GM21526 (cell line): ENCODE data around the gene INSR.

ENCODE experiments used
- ATAC-seq: cut with Tn5 transposase; IDR thresholded peaks from one replicate; pipeline ENCODE4 v1.9.1; 2021; ENCODE audit warnings: moderate library complexity; ENCODE audit not compliant: unreplicated experiment, low FRiP score

INSR gene

DNA sequence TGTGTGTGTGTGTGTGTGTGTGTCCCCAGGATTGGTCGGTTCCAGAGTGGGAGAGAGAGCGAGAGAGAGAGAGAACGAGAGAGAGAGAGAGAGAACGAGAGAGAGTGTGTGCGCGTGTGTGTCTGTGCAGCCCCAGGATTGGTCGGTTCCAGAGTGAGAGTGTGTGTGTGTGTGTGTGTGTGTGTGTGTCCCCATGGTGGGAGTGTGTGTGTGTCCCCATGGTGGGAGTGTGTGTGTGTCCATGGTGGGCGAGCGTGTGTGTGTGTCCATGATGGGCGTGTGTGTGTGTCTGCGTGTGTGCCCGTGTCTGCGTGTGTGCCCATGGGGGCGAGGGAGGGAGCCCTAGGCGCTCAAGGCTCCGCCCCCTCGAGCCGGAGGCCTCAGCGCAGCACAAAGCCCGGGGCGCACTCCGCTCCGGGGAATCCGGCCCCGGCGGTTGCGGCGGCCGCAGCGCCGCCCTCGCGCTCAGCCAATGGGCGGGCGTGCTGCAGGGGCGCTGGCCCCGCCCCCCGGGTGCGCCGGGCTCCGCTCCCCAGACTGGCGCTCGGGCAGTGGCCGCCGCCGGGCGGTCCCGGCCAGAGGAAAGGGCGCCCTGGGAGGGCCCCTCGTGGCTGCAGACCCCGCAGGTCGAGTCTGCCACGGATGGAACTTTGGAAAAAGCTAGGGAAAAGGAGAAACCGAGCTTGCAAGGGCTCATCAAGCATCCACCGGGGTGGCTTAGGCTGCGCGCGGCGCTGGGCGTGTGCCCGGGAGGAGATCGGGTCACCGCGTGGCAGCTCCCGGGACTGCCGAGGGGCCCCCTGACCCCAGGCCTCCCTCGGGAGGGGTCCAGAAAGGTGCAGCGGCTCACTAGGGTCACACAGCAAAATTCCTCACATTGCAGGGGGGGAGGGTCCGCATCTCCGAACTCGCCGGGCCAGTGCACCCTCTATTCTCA is 96.2 kb downstream of the INSR start:
- peak; percentile 74 for ATAC-seq

- peak; percentile 48 for ATAC-seq
Observed at GRCh38 chr19:7197119-7197759, 97.0 kb downstream of the INSR start.

GRCh38 chr19:7196763-7197118 is 97.5 kb downstream of the INSR start:
- ATAC-seq, result no peak

GRCh38 chr19:7195046-7195445 is 99.2 kb downstream of the INSR start:
- ATAC-seq, result no peak

DNA sequence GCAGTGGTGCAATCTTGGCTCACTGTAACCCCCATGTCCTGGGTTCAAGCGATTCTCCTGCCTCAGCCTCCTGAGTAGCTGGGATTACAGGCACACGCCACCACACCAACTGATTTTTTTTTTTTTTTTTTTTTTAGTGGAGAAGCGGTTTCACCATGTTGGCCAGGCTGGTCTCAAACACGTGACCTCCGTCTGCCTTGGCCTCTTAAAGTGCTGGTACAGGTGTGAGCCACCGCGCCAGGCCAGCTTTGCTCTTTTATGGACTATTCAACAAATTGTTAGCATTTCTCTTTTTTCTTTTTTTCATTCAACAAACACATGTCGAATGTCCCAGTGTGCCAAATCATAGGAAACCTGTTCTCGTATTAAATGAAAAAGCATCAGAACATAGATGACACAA is 99.6 kb downstream of the INSR start:
- ATAC-seq, result no peak

GRCh38 chr19:7191946-7192691 is 102.1 kb downstream of the INSR start:
- ATAC-seq, result no peak

- ATAC-seq, result no peak
Observed at GRCh38 chr19:7188698-7189629, 105.2 kb downstream of the INSR start.

- no peak for ATAC-seq
Observed at GRCh38 chr19:7187605-7188339, 106.4 kb downstream of the INSR start.

DNA sequence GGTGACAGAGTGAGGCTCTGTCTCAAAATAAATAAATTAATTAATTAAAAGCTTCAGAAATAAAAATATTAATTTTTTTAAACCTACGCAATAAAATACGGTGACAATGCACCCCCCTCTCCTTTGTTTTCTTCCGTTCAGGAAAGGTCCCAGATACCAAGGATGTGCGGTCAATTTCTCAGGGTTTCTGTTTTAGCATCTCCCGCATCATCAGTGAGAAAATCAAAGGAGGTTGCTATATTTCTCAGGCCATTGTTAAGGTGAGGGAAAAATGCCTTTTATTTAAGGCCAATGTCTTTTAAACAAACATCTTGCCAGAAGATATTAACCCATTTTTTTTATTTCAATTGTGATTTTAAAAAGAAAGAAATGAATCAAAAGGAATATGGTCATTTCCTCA is 111.7 kb downstream of the INSR start:
- no peak for ATAC-seq

- ATAC-seq, result no peak
Observed at GRCh38 chr19:7179917-7180306, 114.3 kb downstream of the INSR start.

DNA sequence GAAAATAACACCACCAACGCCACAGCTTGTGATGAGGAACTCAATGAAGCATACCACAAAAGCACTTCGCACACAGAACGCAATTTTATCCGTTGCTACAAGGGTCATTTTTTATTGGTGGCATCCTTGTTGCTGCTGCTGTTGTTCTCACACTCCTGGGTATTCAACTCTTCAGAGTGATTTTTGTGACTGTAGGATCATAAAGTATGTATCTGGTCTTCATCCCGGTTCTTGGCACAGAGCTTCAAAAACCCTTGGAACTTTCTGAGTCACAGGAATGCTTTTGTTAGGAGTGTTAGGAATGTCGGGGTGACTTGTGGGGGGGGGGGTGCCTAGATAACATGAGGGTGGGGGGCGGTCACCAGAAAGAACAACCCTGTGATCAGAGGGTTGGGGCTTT is 116.3 kb downstream of the INSR start:
- no peak for ATAC-seq

DNA sequence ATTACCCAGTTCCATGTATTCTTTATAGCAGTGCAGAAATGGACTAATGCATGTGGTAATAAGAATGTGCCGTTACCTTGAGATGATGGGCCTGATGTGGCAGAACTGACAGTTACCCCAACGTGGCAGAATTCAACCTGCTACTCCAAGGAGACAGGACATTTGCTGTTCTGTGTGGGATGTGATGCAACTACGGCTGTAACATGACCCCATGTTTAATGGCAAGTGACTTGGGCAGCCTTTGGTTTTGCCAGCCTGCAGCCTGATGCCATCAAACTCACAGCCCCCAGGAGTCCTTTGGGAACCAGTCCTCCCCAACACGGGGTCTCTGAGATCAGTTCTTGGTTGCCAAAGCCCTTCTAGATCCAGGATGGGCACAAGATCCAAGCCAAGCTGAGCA is 117.4 kb downstream of the INSR start:
- ATAC-seq, result no peak

- no peak for ATAC-seq
Observed at GRCh38 chr19:7172794-7173193, 121.4 kb downstream of the INSR start.

GRCh38 chr19:7170983-7171382 is 123.2 kb downstream of the INSR start:
- no peak for ATAC-seq

- ATAC-seq, result no peak
Observed at GRCh38 chr19:7168941-7169340, 125.3 kb downstream of the INSR start.

DNA sequence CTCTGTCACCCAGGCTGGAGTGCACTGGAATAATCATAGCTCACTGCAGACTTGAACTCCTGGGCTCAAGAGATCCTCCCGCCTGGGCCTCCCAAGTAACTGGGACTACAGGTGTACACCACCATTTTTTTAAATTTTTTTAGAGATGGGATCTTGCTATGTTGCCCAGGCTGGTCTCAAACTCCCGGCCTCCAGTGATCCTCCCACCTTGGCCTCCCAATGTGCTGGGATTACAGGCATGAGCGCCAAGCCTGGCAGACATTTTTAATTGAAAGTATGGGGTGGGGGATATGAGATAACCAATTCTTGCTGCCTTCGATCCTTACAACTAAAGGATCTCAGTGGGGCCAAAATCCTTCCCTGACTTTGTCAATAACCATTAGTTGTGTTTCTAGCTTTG is 132.9 kb downstream of the INSR start:
- ATAC-seq, result no peak

GRCh38 chr19:7159105-7159933 is 134.9 kb downstream of the INSR start:
- ATAC-seq, result no peak

- no peak for ATAC-seq
Observed at GRCh38 chr19:7153022-7153421, 141.2 kb downstream of the INSR start.

- no peak for ATAC-seq
Observed at GRCh38 chr19:7152568-7152967, 141.6 kb downstream of the INSR start.
